Lower leg skin (tissue), 3 donors: ENCODE data around the gene TRMT10C.
"Not testable (repeated sequence)": the region's sequence is repeated elsewhere in the genome, so short reads cannot be mapped to it uniquely, and the experiment has no call there.

Experiments used
- CTCF ChIP-seq, 3 donors: fragments of 450-650 bp; IDR thresholded peaks; one replicate each; pipeline ENCODE4 v1.5.1; 2016; ENCODE audit warnings: antibody characterized with exemption in 3 of 3, mild to moderate bottlenecking in 3 of 3, moderate library complexity in 2 of 3
- POLR2A ChIP-seq, 2 donors: fragments of 450-650 bp; IDR thresholded peaks; one replicate each; pipeline ENCODE4 v1.6.1; 2016 to 2017; ENCODE audit warnings: antibody characterized with exemption in 2 of 2, mild to moderate bottlenecking in 1 of 2, moderate library complexity in 1 of 2

- not testable (repeated sequence) for TF ChIP-seq CTCF, POLR2A (IDR thresholded peaks at IDR 0.05)
Observed at GRCh38 chr3:101553381-101553780, 8.3 kb upstream of the TRMT10C start.
